ENCODE results near the gene PCDHA1.

DNA sequence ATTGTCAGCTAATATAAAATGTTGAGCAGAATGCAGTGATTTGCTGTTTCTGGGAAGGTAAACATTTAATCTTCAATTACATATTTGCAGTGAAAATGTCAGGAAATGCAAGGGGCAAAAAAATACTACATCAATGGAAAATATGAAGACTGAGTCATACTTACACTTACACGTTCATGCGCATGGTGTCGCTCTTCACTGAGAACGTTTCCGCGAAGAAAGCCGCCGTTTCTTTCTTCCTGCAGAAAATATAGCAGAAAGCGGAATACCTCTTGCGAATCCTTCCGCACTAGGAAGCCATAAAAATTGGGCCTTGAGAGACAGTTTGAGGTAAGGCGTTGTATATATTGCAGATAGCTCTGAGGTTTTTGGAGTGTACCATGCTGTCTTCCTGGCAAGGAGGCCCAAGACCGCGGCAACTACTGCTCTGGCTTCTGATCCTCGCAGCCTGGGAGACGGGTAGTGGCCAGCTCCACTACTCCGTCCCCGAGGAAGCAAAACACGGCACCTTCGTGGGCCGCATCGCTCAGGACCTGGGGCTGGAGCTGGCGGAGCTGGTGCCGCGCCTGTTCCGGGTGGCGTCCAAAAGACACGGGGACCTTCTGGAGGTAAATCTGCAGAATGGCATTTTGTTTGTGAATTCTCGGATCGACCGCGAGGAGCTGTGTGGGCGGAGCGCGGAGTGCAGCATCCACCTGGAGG is 96.1 kb downstream of the PCDHA1 start, which contains the start of gene PCDHA13:
- TF ChIP-seq, protein P1, sequence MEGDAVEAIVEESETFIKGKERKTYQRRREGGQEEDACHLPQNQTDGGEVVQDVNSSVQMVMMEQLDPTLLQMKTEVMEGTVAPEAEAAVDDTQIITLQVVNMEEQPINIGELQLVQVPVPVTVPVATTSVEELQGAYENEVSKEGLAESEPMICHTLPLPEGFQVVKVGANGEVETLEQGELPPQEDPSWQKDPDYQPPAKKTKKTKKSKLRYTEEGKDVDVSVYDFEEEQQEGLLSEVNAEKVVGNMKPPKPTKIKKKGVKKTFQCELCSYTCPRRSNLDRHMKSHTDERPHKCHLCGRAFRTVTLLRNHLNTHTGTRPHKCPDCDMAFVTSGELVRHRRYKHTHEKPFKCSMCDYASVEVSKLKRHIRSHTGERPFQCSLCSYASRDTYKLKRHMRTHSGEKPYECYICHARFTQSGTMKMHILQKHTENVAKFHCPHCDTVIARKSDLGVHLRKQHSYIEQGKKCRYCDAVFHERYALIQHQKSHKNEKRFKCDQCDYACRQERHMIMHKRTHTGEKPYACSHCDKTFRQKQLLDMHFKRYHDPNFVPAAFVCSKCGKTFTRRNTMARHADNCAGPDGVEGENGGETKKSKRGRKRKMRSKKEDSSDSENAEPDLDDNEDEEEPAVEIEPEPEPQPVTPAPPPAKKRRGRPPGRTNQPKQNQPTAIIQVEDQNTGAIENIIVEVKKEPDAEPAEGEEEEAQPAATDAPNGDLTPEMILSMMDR (IDR thresholded peaks at IDR 0.05) = peak; percentile 70
- no peak for TF ChIP-seq ZFX (IDR thresholded peaks at IDR 0.05; ENCODE audit: borderline replicate concordance)

All from 22Rv1 (cell line).